Keratinocyte (primary cell): Measurements from ENCODE around the gene HERC4. TPM values are rescaled to one million over a fixed set of nuclear protein-coding genes. Genes with fewer than 3 reads are reported as not detected.

Source experiments
- DNase-seq: peaks from one replicate; pipeline ENCODE4 v3.0.0-alpha.2; 2011; ENCODE audit warnings: low read depth, missing footprints, low spot score
- FAIRE-seq: peaks from 2 replicates; lab custom pipeline; 2011; peaks lifted over from hg19 to GRCh38; lab: Jason Lieb, UNC
- H2AFZ ChIP-seq: 2 replicates; pipeline ENCODE4 v1.6.0; 2012; ENCODE audit warnings: low read length, control low read depth, inconsistent platforms; ENCODE audit not compliant: control insufficient read depth
- H3K27ac ChIP-seq: 2 replicates; pipeline ENCODE4 v1.5.1; 2011; ENCODE audit warnings: low read length; ENCODE audit not compliant: control insufficient read depth, insufficient read depth
- H3K27me3 ChIP-seq: 3 replicates; pipeline ENCODE4 v1.6.0; 2011; ENCODE audit warnings: low read length; ENCODE audit not compliant: control insufficient read depth, insufficient read depth; ENCODE audit errors: extremely low read depth
- H3K36me3 ChIP-seq, 2 experiments: 2 replicates in 1 of 2; 3 replicates in 1 of 2; pipeline ENCODE4 v1.5.1; 2011; ENCODE audit warnings: low read length in 2 of 2, mild to moderate bottlenecking in 1 of 2; ENCODE audit not compliant: control insufficient read depth in 2 of 2, insufficient read depth in 2 of 2; ENCODE audit errors: extremely low read depth in 1 of 2
- H3K4me1 ChIP-seq: 3 replicates; pipeline ENCODE4 v1.5.1; 2011; ENCODE audit warnings: low read length; ENCODE audit not compliant: control insufficient read depth, insufficient read depth; ENCODE audit errors: extremely low read depth
- H3K4me2 ChIP-seq: 3 replicates; pipeline ENCODE4 v1.6.0; 2011; ENCODE audit warnings: low read depth, low read length; ENCODE audit not compliant: control insufficient read depth, insufficient read depth; ENCODE audit errors: extremely low read depth
- H3K4me3 ChIP-seq, 3 experiments: fragments of 200-600 bp in 1 of 3; sonication (generic) in 1 of 3; 2 replicates in 2 of 3; 3 replicates in 1 of 3; pipeline ENCODE4 v1.5.1; 2011 to 2016; ENCODE audit warnings: low read length in 3 of 3, mild to moderate bottlenecking in 3 of 3, control low read depth in 2 of 3, inconsistent platforms in 1 of 3, low read depth in 1 of 3, mixed read lengths in 1 of 3, mixed run types in 1 of 3, moderate library complexity in 1 of 3; ENCODE audit not compliant: control insufficient read depth in 2 of 3, insufficient read depth in 2 of 3; ENCODE audit errors: extremely low read depth in 1 of 3
- H3K79me2 ChIP-seq: 2 replicates; pipeline ENCODE4 v1.6.0; 2012; ENCODE audit warnings: low read length; ENCODE audit not compliant: control insufficient read depth, insufficient read depth
- H3K9ac ChIP-seq: 3 replicates; pipeline ENCODE4 v1.6.0; 2011; ENCODE audit warnings: low read length; ENCODE audit not compliant: control insufficient read depth, insufficient read depth; ENCODE audit errors: extremely low read depth
- H3K9me1 ChIP-seq: 3 replicates; pipeline ENCODE4 v1.6.0; 2011; ENCODE audit warnings: low read length; ENCODE audit not compliant: control insufficient read depth, insufficient read depth; ENCODE audit errors: extremely low read depth
- H3K9me3 ChIP-seq: 2 replicates; pipeline ENCODE4 v1.5.1; 2012; ENCODE audit warnings: low read depth, low read length; ENCODE audit not compliant: control insufficient read depth
- H4K20me1 ChIP-seq: 3 replicates; pipeline ENCODE4 v1.6.0; 2011; ENCODE audit warnings: low read length; ENCODE audit not compliant: control insufficient read depth, insufficient read depth; ENCODE audit errors: extremely low read depth
- CTCF ChIP-seq, 3 experiments: IDR thresholded peaks in 1 of 3; conservative IDR thresholded peaks in 1 of 3; optimal IDR thresholded peaks in 1 of 3; 2 replicates in 2 of 3; 3 replicates in 1 of 3; pipeline versions ENCODE3 to v1.5.1; 2011; ENCODE audit warnings: low read length in 3 of 3, mild to moderate bottlenecking in 3 of 3, moderate library complexity in 2 of 3, control low read depth in 1 of 3, inconsistent platforms in 1 of 3; ENCODE audit not compliant: insufficient read depth in 2 of 3; ENCODE audit errors: extremely low read depth in 1 of 3
- EZH2 ChIP-seq: IDR thresholded peaks from one replicate; pipeline ENCODE4 v1.6.1; 2012; ENCODE audit warnings: inconsistent platforms, mild to moderate bottlenecking, low read length, moderate library complexity
- dilution Hi-C: fragments of 300-500 bp; cut with MboI; formaldehyde crosslinking; loops from one replicate; pipeline ENCODE4 v1.7.0; 2020; ENCODE audit warnings: low sequenced_read_pairs; ENCODE audit not compliant: extremely low pct_ligation_motif_present
- polyA plus RNA-seq, 5 experiments: library from polyadenylated mRNA; depleted of rRNA in 3 of 5; stranded (reverse) in 3 of 5; stranded (forward) in 1 of 5; unstranded in 1 of 5; fragments of >200 nt; gene quantifications; 1 replicate in 1 of 5; 2 replicates in 3 of 5; 3 replicates in 1 of 5; pipeline versions ENCODE4 v1.2.1 to v1.2.3, GENCODE V29; 2011 to 2012; ENCODE audit warnings: missing spikeins in 2 of 5, low read depth in 1 of 5, low replicate concordance in 1 of 5

The HERC4 gene
- polyA plus RNA-seq, 1 donor (not counting 4 experiments of a cell fraction or from before 2014, with no cell fraction given): 42.9 TPM

- dilution Hi-C loops: no loop called here
- no peak overlapping the region for H3K4me3 ChIP-seq
- H3K27me3 ChIP-seq: no peaks in the 10 kb centered on the region
- H3K36me3 ChIP-seq: no peaks in the 10 kb centered on the region
- TF ChIP-seq CTCF (optimal IDR thresholded peaks at IDR 0.05 in 1 of 3, IDR thresholded peaks at IDR 0.05 in 1 of 3, conservative IDR thresholded peaks at IDR 0.05 in 1 of 3; ENCODE audit: extremely low read depth in 1 of 3, insufficient read depth in 2 of 3, low read length in 3 of 3): no peak
- TF ChIP-seq EZH2: no peak
- no peaks in the 10 kb centered on the region for H4K20me1 ChIP-seq
- H3K4me1 ChIP-seq: peaks cover 27% of the 10 kb centered on the region
- H2AFZ ChIP-seq: peak overlapping the region; percentile 74
- H3K27ac ChIP-seq: no peak overlapping the region
- no peak overlapping the region for H3K9ac ChIP-seq
- DNase-seq: no peak
- peak; percentile 72 for FAIRE-seq
- H3K79me2 ChIP-seq: no peaks in the 10 kb centered on the region
- H3K9me3 ChIP-seq: no peaks in the 10 kb centered on the region
- H3K4me2 ChIP-seq: peak overlapping the region; percentile 44
- H3K9me1 ChIP-seq: no peaks in the 10 kb centered on the region
Observed at GRCh38 chr10:68087685-68088401, 12.8 kb upstream of the HERC4 start.

- no peak overlapping the region for H3K4me3 ChIP-seq
- H3K79me2 ChIP-seq: no peaks in the 10 kb centered on the region
- peak; percentile 9 for FAIRE-seq
- H3K9me1 ChIP-seq: no peaks in the 10 kb centered on the region
- no peaks in the 10 kb centered on the region for H3K9me3 ChIP-seq
- dilution Hi-C loops: no loop called here
- H3K36me3 ChIP-seq: no peaks in the 10 kb centered on the region
- peaks cover 22% of the 10 kb centered on the region for H3K4me1 ChIP-seq
- H2AFZ ChIP-seq: peak overlapping the region; percentile 74
- H3K27ac ChIP-seq: no peak overlapping the region
- no peak for DNase-seq
- peak overlapping the region; percentile 44 for H3K4me2 ChIP-seq
- H3K9ac ChIP-seq: no peak overlapping the region
- H4K20me1 ChIP-seq: no peaks in the 10 kb centered on the region
- no peaks in the 10 kb centered on the region for H3K27me3 ChIP-seq
- TF ChIP-seq CTCF (optimal IDR thresholded peaks at IDR 0.05 in 1 of 3, IDR thresholded peaks at IDR 0.05 in 1 of 3, conservative IDR thresholded peaks at IDR 0.05 in 1 of 3; ENCODE audit: extremely low read depth in 1 of 3, insufficient read depth in 2 of 3, low read length in 3 of 3) (no peak), EZH2 (no peak)
Observed at GRCh38 chr10:68086910-68087684, 12.0 kb upstream of the HERC4 start.
